HL-60 (cell line): ENCODE measurements around the gene GPR42.

ENCODE experiments used
- GABPA ChIP-seq: IDR thresholded peaks from 2 replicates; pipeline ENCODE4 v1.6.1; 2012; ENCODE audit warnings: low read depth
- POLR2AphosphoS5 ChIP-seq: IDR thresholded peaks from 2 replicates; pipeline ENCODE4 v1.6.1; 2012; ENCODE audit warnings: low read depth
- SPI1 ChIP-seq: IDR thresholded peaks from 2 replicates; pipeline ENCODE4 v1.6.1; 2012; ENCODE audit warnings: low read depth, mild to moderate bottlenecking, borderline replicate concordance
- TF ChIP-seq, protein P1 (sequence below): IDR thresholded peaks from 2 replicates; pipeline ENCODE4 v1.6.1; 2012; ENCODE audit warnings: low read depth; ENCODE audit not compliant: insufficient replicate concordance
- TF ChIP-seq, protein P2 (sequence below): IDR thresholded peaks from one replicate; pipeline ENCODE4 v1.5.1; 2011; ENCODE audit warnings: low read length, control low read depth, inconsistent platforms; ENCODE audit not compliant: insufficient read depth

DNA sequence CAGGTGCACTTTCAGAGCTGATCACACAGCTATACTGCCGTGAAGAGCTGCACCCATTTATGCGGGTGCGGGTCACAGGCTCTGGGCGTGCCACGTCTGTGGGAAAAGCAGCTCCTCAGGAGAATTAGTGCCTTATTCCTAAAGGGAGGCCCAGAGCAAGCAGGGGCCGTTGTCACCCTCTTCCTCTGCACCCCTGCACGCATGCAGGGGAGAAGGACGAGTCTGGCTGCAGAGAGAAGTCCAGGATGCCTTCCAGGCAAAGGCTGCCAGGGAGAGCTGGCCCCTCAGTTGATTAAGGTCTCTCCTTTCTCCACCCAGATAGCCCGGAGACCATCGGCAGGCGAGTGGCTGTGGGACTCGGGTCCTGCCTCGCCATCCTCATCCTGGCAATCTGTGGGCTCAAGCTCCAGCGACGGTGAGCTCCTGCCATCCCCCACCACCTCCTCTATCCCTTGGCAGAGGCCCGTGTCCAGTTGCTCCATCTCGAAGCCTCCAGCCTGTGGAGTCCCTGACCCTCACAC lies 26.3 kb upstream of the GPR42 start:
- TF ChIP-seq, protein P1, sequence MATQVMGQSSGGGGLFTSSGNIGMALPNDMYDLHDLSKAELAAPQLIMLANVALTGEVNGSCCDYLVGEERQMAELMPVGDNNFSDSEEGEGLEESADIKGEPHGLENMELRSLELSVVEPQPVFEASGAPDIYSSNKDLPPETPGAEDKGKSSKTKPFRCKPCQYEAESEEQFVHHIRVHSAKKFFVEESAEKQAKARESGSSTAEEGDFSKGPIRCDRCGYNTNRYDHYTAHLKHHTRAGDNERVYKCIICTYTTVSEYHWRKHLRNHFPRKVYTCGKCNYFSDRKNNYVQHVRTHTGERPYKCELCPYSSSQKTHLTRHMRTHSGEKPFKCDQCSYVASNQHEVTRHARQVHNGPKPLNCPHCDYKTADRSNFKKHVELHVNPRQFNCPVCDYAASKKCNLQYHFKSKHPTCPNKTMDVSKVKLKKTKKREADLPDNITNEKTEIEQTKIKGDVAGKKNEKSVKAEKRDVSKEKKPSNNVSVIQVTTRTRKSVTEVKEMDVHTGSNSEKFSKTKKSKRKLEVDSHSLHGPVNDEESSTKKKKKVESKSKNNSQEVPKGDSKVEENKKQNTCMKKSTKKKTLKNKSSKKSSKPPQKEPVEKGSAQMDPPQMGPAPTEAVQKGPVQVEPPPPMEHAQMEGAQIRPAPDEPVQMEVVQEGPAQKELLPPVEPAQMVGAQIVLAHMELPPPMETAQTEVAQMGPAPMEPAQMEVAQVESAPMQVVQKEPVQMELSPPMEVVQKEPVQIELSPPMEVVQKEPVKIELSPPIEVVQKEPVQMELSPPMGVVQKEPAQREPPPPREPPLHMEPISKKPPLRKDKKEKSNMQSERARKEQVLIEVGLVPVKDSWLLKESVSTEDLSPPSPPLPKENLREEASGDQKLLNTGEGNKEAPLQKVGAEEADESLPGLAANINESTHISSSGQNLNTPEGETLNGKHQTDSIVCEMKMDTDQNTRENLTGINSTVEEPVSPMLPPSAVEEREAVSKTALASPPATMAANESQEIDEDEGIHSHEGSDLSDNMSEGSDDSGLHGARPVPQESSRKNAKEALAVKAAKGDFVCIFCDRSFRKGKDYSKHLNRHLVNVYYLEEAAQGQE = no peak
- TF ChIP-seq, protein P2, sequence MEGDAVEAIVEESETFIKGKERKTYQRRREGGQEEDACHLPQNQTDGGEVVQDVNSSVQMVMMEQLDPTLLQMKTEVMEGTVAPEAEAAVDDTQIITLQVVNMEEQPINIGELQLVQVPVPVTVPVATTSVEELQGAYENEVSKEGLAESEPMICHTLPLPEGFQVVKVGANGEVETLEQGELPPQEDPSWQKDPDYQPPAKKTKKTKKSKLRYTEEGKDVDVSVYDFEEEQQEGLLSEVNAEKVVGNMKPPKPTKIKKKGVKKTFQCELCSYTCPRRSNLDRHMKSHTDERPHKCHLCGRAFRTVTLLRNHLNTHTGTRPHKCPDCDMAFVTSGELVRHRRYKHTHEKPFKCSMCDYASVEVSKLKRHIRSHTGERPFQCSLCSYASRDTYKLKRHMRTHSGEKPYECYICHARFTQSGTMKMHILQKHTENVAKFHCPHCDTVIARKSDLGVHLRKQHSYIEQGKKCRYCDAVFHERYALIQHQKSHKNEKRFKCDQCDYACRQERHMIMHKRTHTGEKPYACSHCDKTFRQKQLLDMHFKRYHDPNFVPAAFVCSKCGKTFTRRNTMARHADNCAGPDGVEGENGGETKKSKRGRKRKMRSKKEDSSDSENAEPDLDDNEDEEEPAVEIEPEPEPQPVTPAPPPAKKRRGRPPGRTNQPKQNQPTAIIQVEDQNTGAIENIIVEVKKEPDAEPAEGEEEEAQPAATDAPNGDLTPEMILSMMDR = no peak
- no peak for TF ChIP-seq SPI1
- no peak for TF ChIP-seq POLR2AphosphoS5
- no peak for TF ChIP-seq GABPA
